Measurements from ENCODE around the gene PDE4C.

The PDE4C gene

GRCh38 chr19:18234194-18234593 is 8.0 kb upstream of the PDE4C start:
- TF ChIP-seq, protein P1, sequence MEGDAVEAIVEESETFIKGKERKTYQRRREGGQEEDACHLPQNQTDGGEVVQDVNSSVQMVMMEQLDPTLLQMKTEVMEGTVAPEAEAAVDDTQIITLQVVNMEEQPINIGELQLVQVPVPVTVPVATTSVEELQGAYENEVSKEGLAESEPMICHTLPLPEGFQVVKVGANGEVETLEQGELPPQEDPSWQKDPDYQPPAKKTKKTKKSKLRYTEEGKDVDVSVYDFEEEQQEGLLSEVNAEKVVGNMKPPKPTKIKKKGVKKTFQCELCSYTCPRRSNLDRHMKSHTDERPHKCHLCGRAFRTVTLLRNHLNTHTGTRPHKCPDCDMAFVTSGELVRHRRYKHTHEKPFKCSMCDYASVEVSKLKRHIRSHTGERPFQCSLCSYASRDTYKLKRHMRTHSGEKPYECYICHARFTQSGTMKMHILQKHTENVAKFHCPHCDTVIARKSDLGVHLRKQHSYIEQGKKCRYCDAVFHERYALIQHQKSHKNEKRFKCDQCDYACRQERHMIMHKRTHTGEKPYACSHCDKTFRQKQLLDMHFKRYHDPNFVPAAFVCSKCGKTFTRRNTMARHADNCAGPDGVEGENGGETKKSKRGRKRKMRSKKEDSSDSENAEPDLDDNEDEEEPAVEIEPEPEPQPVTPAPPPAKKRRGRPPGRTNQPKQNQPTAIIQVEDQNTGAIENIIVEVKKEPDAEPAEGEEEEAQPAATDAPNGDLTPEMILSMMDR (IDR thresholded peaks at IDR 0.05) = no peak
- Histone ChIP-seq H3K4me1 (ENCODE audit: control insufficient read depth in 1 of 2, insufficient read depth in 1 of 2, low read depth in 1 of 2, low read length in 1 of 2) (no peaks in the 10 kb centered on the region), H3K4me3 (ENCODE audit: low read depth in 1 of 2, low read length in 1 of 2) (no peak overlapping the region), H3K36me3 (no peaks in the 10 kb centered on the region), H3K27ac (no peak overlapping the region), H3K9me3 (no peaks in the 10 kb centered on the region), H3K27me3 (peaks cover 67% of the 10 kb centered on the region)

DNA sequence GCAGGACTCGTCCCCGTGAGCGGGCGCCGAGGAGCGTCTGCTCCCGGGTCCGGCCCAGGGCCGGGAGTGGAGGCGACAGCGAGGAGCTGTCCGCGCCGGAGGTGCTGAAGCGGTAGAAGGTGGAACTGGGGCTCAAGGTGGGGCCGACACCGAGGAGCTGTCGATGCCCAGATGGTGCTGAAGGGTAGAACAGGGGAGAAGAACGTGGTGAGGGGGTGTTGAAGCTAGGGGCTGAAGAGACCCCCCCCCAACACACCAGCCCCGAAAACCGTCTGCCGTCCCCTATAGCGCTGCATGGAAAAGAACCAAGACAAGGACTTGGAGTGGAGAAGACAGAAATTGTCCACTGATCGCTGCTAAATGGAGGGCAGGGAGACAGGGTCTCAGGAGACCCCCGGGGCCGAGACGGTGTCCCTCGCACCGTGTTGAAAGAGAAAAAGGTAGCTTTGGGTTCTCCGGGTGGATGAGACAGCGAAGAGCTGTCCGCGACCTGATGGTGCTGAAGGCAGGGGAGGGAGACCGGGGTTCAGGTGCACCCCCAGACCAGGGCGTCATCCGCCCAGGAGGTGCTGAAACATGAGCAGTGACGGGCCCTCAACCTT is 7.1 kb upstream of the PDE4C start:
- Histone ChIP-seq H3K4me1 (ENCODE audit: control insufficient read depth in 1 of 2, insufficient read depth in 1 of 2, low read depth in 1 of 2, low read length in 1 of 2) (no peaks in the 10 kb centered on the region), H3K27ac (no peak overlapping the region), H3K36me3 (no peaks in the 10 kb centered on the region), H3K9me3 (no peaks in the 10 kb centered on the region), H3K4me3 (ENCODE audit: low read depth in 1 of 2, low read length in 1 of 2) (no peak overlapping the region), H3K27me3 (peaks cover 65% of the 10 kb centered on the region)
- TF ChIP-seq, protein P1 (IDR thresholded peaks at IDR 0.05) = no peak

- Histone ChIP-seq H3K36me3 (no peaks in the 10 kb centered on the region), H3K4me3 (ENCODE audit: low read depth in 1 of 2, low read length in 1 of 2) (no peak overlapping the region), H3K27ac (no peak overlapping the region), H3K27me3 (peaks cover 72% of the 10 kb centered on the region), H3K9me3 (no peaks in the 10 kb centered on the region), H3K4me1 (ENCODE audit: control insufficient read depth in 1 of 2, insufficient read depth in 1 of 2, low read depth in 1 of 2, low read length in 1 of 2) (no peaks in the 10 kb centered on the region)
- TF ChIP-seq, protein P1 (IDR thresholded peaks at IDR 0.05) = no peak
Observed at GRCh38 chr19:18232540-18233223, 6.4 kb upstream of the PDE4C start.

- Histone ChIP-seq H3K4me3 (ENCODE audit: low read depth in 1 of 2, low read length in 1 of 2) (no peak overlapping the region), H3K27ac (no peak overlapping the region), H3K9me3 (no peaks in the 10 kb centered on the region), H3K36me3 (no peaks in the 10 kb centered on the region), H3K27me3 (peaks cover 81% of the 10 kb centered on the region), H3K4me1 (ENCODE audit: control insufficient read depth in 1 of 2, insufficient read depth in 1 of 2, low read depth in 1 of 2, low read length in 1 of 2) (no peaks in the 10 kb centered on the region)
- TF ChIP-seq, protein P1 (IDR thresholded peaks at IDR 0.05) = no peak
Observed at GRCh38 chr19:18231775-18232174, 5.5 kb upstream of the PDE4C start.

DNA sequence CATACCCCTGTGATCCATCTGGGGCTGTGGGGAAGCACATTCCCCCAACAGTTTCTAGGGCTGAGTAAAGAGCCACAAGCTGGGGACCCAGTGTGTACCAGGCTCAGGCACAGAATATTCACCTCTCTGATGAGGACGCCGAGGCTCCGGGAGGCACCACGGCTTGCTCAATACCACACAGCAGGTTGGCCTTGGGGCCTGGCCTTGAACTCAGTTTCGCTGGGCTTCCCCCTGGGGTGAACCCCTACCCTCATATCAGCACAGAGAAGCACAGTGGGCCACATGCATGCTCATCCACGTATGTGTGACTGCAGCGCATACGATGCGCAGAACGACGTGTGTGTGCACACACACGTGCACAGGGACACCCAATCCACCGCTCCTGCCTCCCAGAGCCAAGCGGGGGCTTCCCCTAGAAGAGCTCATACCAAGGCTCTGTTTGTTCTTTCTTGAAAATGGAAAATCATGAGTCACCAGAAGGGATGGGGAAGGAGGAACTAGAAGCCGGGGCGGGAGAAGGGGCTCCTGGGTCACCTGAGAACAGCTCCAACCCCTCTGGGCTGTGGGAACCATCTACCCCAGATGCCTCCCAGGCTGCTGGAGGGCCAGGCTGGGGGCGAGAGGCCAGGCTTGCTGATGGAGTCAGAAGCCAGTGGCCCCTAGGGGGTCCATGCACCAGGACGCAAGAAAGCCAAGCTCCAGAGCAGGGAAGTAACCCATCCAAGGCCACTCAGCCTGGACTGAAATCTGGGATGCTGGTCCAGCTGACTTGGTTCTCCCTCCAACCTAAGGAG is 4.9 kb upstream of the PDE4C start:
- no peak overlapping the region for H3K27ac ChIP-seq
- peaks cover 87% of the 10 kb centered on the region for H3K27me3 ChIP-seq
- H3K36me3 ChIP-seq = no peaks in the 10 kb centered on the region
- H3K4me1 ChIP-seq (ENCODE audit: control insufficient read depth in 1 of 2, insufficient read depth in 1 of 2, low read depth in 1 of 2, low read length in 1 of 2) = no peaks in the 10 kb centered on the region
- TF ChIP-seq, protein P1 (IDR thresholded peaks at IDR 0.05) = no peak
- H3K9me3 ChIP-seq = no peaks in the 10 kb centered on the region
- no peak overlapping the region for H3K4me3 ChIP-seq (ENCODE audit: low read depth in 1 of 2, low read length in 1 of 2)
